ENCODE measurements around the gene RMRP.
A peak's percentile ranks its signal among the peaks of the same experiment; 100 is the strongest.
"Not testable (repeated sequence)": the region's sequence is repeated elsewhere in the genome, so short reads cannot be mapped to it uniquely, and the experiment has no call there.

The RMRP gene

GRCh38 chr9:35640431-35640830, 17.4 kb downstream of the RMRP start:
- not testable (repeated sequence) for DNase-seq

- DNase-seq, result no peak
Measured at GRCh38 chr9:35639631-35640030, 18.2 kb downstream of the RMRP start.

GRCh38 chr9:35639225-35639624, 18.6 kb downstream of the RMRP start:
- not testable (repeated sequence) for DNase-seq

- not testable (repeated sequence) for DNase-seq
Measured at GRCh38 chr9:35638751-35639150, 19.1 kb downstream of the RMRP start.

GRCh38 chr9:35637427-35637955, 20.3 kb downstream of the RMRP start:
- not testable (repeated sequence) for DNase-seq

GRCh38 chr9:35636877-35637246, 21.0 kb downstream of the RMRP start:
- not testable (repeated sequence) for DNase-seq

GRCh38 chr9:35636135-35636876, 21.5 kb downstream of the RMRP start:
- DNase-seq, result no peak

- no peak for DNase-seq
Measured at GRCh38 chr9:35635730-35636129, 22.1 kb downstream of the RMRP start.

GRCh38 chr9:35629597-35629996, 28.2 kb downstream of the RMRP start:
- no peak for DNase-seq

- no peak for DNase-seq
Measured at GRCh38 chr9:35628389-35628991, 29.3 kb downstream of the RMRP start.

- no peak for DNase-seq
Measured at GRCh38 chr9:35627575-35627974, 30.2 kb downstream of the RMRP start.

- no peak for DNase-seq
Measured at GRCh38 chr9:35619800-35620158, 38.0 kb downstream of the RMRP start.

GRCh38 chr9:35618854-35619799, 38.7 kb downstream of the RMRP start:
- DNase-seq, result peak; percentile 51

- DNase-seq, result peak; percentile 17
Measured at GRCh38 chr9:35618325-35618727, 39.5 kb downstream of the RMRP start, which contains the start of gene CD72. Gene CD72, minus strand, starts transcription at chr9:35618413. Its CDS starts 110 bp downstream, at chr9:35618303.

GRCh38 chr9:35617548-35617947, 40.3 kb downstream of the RMRP start:
- no peak for DNase-seq

- DNase-seq, result peak; percentile 65
Measured at GRCh38 chr9:35616681-35617459, 40.9 kb downstream of the RMRP start.

GRCh38 chr9:35615981-35616680, 41.7 kb downstream of the RMRP start:
- DNase-seq, result no peak

GRCh38 chr9:35612843-35613242, 45.0 kb downstream of the RMRP start:
- no peak for DNase-seq

- DNase-seq, result not testable (repeated sequence)
Measured at GRCh38 chr9:35612066-35612465, 45.8 kb downstream of the RMRP start.

GRCh38 chr9:35611230-35611797, 46.5 kb downstream of the RMRP start:
- peak; percentile 78 for DNase-seq

- no peak for DNase-seq
Measured at GRCh38 chr9:35609820-35610163, 48.0 kb downstream of the RMRP start.
